Spleen (tissue), 11 donors: ENCODE results near the gene KCNC1. TPM values are rescaled to one million over a fixed set of nuclear protein-coding genes. Genes with fewer than 3 reads are reported as not detected.

ENCODE experiments used
- DNase-seq: peaks from one replicate; pipeline ENCODE4 v3.0.0-alpha.2; 2020
- H3K27ac ChIP-seq, 8 donors: fragments of 200-600 bp; sonication (generic) in 7 of 8; 1 replicate in 4 of 8; 2 replicates in 4 of 8; pipeline versions ENCODE4 v1.5.0 to v1.8.0; 2016 to 2021; ENCODE audit warnings: inconsistent platforms in 4 of 8, mild to moderate bottlenecking in 4 of 8, moderate library complexity in 1 of 8
- H3K27me3 ChIP-seq, 7 donors: fragments of 200-600 bp; sonication (generic) in 6 of 7; replicated peaks in 1 of 7; 1 replicate in 4 of 7; 2 replicates in 3 of 7; pipeline versions ENCODE4 v1.5.0 to v1.8.0; 2016 to 2021; ENCODE audit warnings: inconsistent platforms in 3 of 7, mild to moderate bottlenecking in 1 of 7
- H3K36me3 ChIP-seq, 6 donors: fragments of 200-600 bp; sonication (generic) in 5 of 6; 1 replicate in 4 of 6; 2 replicates in 2 of 6; pipeline versions ENCODE4 v1.5.0 to v1.8.0; 2016 to 2021; ENCODE audit warnings: inconsistent platforms in 2 of 6
- H3K4me1 ChIP-seq, 6 donors: fragments of 200-600 bp; sonication (generic) in 5 of 6; 1 replicate in 3 of 6; 2 replicates in 3 of 6; pipeline versions ENCODE4 v1.5.0 to v1.8.0; 2016 to 2021; ENCODE audit warnings: inconsistent platforms in 3 of 6
- H3K4me3 ChIP-seq, 8 donors: fragments of 200-600 bp; sonication (generic) in 7 of 8; 1 replicate in 4 of 8; 2 replicates in 4 of 8; pipeline versions ENCODE4 v1.5.0 to v1.8.0; 2016 to 2021; ENCODE audit warnings: inconsistent platforms in 4 of 8, mild to moderate bottlenecking in 4 of 8, moderate library complexity in 2 of 8
- H3K9me3 ChIP-seq, 8 donors: fragments of 200-600 bp; sonication (generic) in 7 of 8; 1 replicate in 4 of 8; 2 replicates in 4 of 8; pipeline versions ENCODE4 v1.5.0 to v1.8.0; 2016 to 2021; ENCODE audit warnings: inconsistent platforms in 4 of 8
- CTCF ChIP-seq, 11 experiments: fragments of 200-600 bp in 7 of 11; fragments of 450-650 bp in 4 of 11; sonication (generic) in 4 of 11; IDR thresholded peaks in 8 of 11; conservative IDR thresholded peaks in 3 of 11; 1 replicate in 7 of 11; 2 replicates in 4 of 11; pipeline versions ENCODE4 v1.4.0 to v1.8.0; 2016 to 2021; ENCODE audit warnings: antibody characterized with exemption in 11 of 11, inconsistent platforms in 4 of 11, mild to moderate bottlenecking in 1 of 11
- POLR2A ChIP-seq, 3 donors: fragments of 450-650 bp; IDR thresholded peaks; one replicate each; pipeline ENCODE4 v1.5.1; 2017; ENCODE audit warnings: antibody characterized with exemption in 3 of 3, mild to moderate bottlenecking in 1 of 3
- POLR2AphosphoS5 ChIP-seq, 3 donors: sonication (generic); formaldehyde crosslinking; IDR thresholded peaks; one replicate each; pipeline ENCODE4 v1.5.1; 2017; ENCODE audit warnings: antibody characterized with exemption in 3 of 3
- WGBS, 5 donors: extraction: QIAGEN DNeasy Blood & Tissue Kit in 3 of 5; methylation state at CpG; one replicate each; pipeline versions ENCODE4 v1.1.5 to v1.1.7; 2013 to 2018; 5-methylcytosine and 5-hydroxymethylcytosine counted together
- intact Hi-C: fragments of 100-400 bp; cut with DNase I; formaldehyde crosslinking; loops from one replicate; pipeline ENCODE4 v1.15.0; 2023; ENCODE audit warnings: low total_unique reads
- polyA plus RNA-seq, 3 donors: library from polyadenylated mRNA; stranded (reverse); fragments of 200-250 nt; gene quantifications; one replicate each; pipeline ENCODE4 v1.2.1, GENCODE V29; 2013
- total RNA-seq, 7 donors: library from RNA; depleted of rRNA in 3 of 7; stranded (reverse); fragments of >200 nt in 3 of 7; fragmentation: NEBNext Ultra II Directional in 4 of 7; extraction: Animal tissue kit (Norgen Biotek cat#: 25700) in 4 of 7; gene quantifications; one replicate each; pipeline versions ENCODE4 v1.1.0 to v1.2.1, GENCODE V29; 2016 to 2021
- donor health status: healthy with polysubstance abuse.
- donor health status: DM: no; HTN: no; CAD: no; lungs with moderate emphysema.
- donor health status: DM: no; HTN: no; CAD: no.
- donor health status: Bipolar disorder and iron deficiency.
- donor health status: healthy.
- donor health status: DM: no; HTN: no; CAD: no.
- donor health status: DM: yes; HTN: yes; CAD: no.

KCNC1 gene
- total and polyA plus RNA-seq, 10 donors, result not detected

GRCh38 chr11:17802491-17802890 lies 67.9 kb downstream of the KCNC1 start:
- H3K27ac ChIP-seq, result no peak overlapping the region
- no peak overlapping the region for H3K4me3 ChIP-seq
- no peak for TF ChIP-seq CTCF (IDR thresholded peaks at IDR 0.05 in 8 of 11, conservative IDR thresholded peaks at IDR 0.05 in 3 of 11)
- TF ChIP-seq POLR2A (IDR thresholded peaks at IDR 0.05), result no peak
- TF ChIP-seq POLR2AphosphoS5 (IDR thresholded peaks at IDR 0.05), result no peak
- WGBS, 5 donors, result 91 to 99% (median 96%) methylated on average over 4 of the region's 4 CpGs
- no peaks in the 10 kb centered on the region for H3K4me1 ChIP-seq
- H3K36me3 ChIP-seq, result peaks cover 0 to 22% (median 0%) of the 10 kb centered on the region in 6 donors
- intact Hi-C loops, result no loop called here
- H3K27me3 ChIP-seq, result no peaks in the 10 kb centered on the region
- no peaks in the 10 kb centered on the region for H3K9me3 ChIP-seq
- DNase-seq, result no peak

GRCh38 chr11:17803754-17804334 lies 69.3 kb downstream of the KCNC1 start:
- DNase-seq, result no peak
- 86 to 91% (median 91%) methylated on average over 7 of the region's 7 CpGs for WGBS, 5 donors
- Histone ChIP-seq H3K4me3 (no peak overlapping the region), H3K27ac (no peak overlapping the region), H3K27me3 (no peaks in the 10 kb centered on the region), H3K9me3 (no peaks in the 10 kb centered on the region), H3K36me3 (peaks cover 0 to 19% (median 0%) of the 10 kb centered on the region in 6 donors), H3K4me1 (no peaks in the 10 kb centered on the region)
- intact Hi-C loops, result no loop called here
- TF ChIP-seq CTCF (IDR thresholded peaks at IDR 0.05 in 8 of 11, conservative IDR thresholded peaks at IDR 0.05 in 3 of 11) (no peak), POLR2A (IDR thresholded peaks at IDR 0.05) (no peak), POLR2AphosphoS5 (IDR thresholded peaks at IDR 0.05) (no peak)

GRCh38 chr11:17805043-17805442 lies 70.5 kb downstream of the KCNC1 start:
- TF ChIP-seq CTCF (IDR thresholded peaks at IDR 0.05 in 8 of 11, conservative IDR thresholded peaks at IDR 0.05 in 3 of 11) (no peak), POLR2AphosphoS5 (IDR thresholded peaks at IDR 0.05) (no peak), POLR2A (IDR thresholded peaks at IDR 0.05) (no peak)
- Histone ChIP-seq H3K9me3 (no peaks in the 10 kb centered on the region), H3K4me3 (no peak overlapping the region), H3K27me3 (no peaks in the 10 kb centered on the region), H3K36me3 (peaks cover 0 to 9% (median 0%) of the 10 kb centered on the region in 6 donors), H3K27ac (no peak overlapping the region), H3K4me1 (no peaks in the 10 kb centered on the region)
- DNase-seq, result no peak
- 93 to 100% (median 94%) methylated on average over 3 to 4 of the region's 4 CpGs for WGBS, 5 donors
- intact Hi-C loops, result no loop called here

GRCh38 chr11:17805873-17806272 lies 71.3 kb downstream of the KCNC1 start:
- WGBS, 5 donors, result 89 to 100% (median 91%) methylated on average over 1 of the region's 1 CpG
- TF ChIP-seq POLR2AphosphoS5 (IDR thresholded peaks at IDR 0.05), result no peak
- TF ChIP-seq POLR2A (IDR thresholded peaks at IDR 0.05), result no peak
- TF ChIP-seq CTCF (IDR thresholded peaks at IDR 0.05 in 8 of 11, conservative IDR thresholded peaks at IDR 0.05 in 3 of 11), result no peak
- H3K27me3 ChIP-seq, result no peaks in the 10 kb centered on the region
- H3K36me3 ChIP-seq, result peaks cover 0 to 9% (median 0%) of the 10 kb centered on the region in 6 donors
- H3K4me1 ChIP-seq, result no peaks in the 10 kb centered on the region
- H3K9me3 ChIP-seq, result no peaks in the 10 kb centered on the region
- H3K4me3 ChIP-seq, result no peak overlapping the region
- intact Hi-C loops, result no loop called here
- no peak for DNase-seq
- no peak overlapping the region for H3K27ac ChIP-seq
